Measurements from ENCODE around the gene MTOR. TPM values are rescaled to one million over a fixed set of nuclear protein-coding genes. Genes with fewer than 3 reads are reported as not detected.

The MTOR gene
- total RNA-seq, 6 experiments from 2014 or later, result 36.6 to 41.2 (median 38.2) TPM

- peaks cover 11% of the 10 kb centered on the region for H3K36me3 Mint-ChIP-seq (ENCODE audit: low read depth)
- no peak for TF ChIP-seq CTCF (IDR thresholded peaks at IDR 0.05)
These were observed 124.3 kb downstream of the MTOR start for GRCh38 chr1:11138029-11138428.

GRCh38 chr1:11134898-11135266, 127.5 kb downstream of the MTOR start:
- peaks cover 35% of the 10 kb centered on the region for H3K4me1 Mint-ChIP-seq (ENCODE audit: low read depth)
- peak overlapping the region; percentile 40 for H3K4me3 Mint-ChIP-seq
- no peaks in the 10 kb centered on the region; the same call in 1 of the 2 replicates for H3K27me3 Mint-ChIP-seq (ENCODE audit: insufficient read depth)
- peak overlapping the region; percentile 80 for H3K27ac Mint-ChIP-seq
- TF ChIP-seq CTCF (IDR thresholded peaks at IDR 0.05), result no peak
- no peaks in the 10 kb centered on the region for H3K9me3 Mint-ChIP-seq
- peak; percentile 59 for DNase-seq
- peaks cover 20% of the 10 kb centered on the region for H3K36me3 Mint-ChIP-seq (ENCODE audit: low read depth)

More at GRCh38 chr1:11138029-11138428, 124.3 kb downstream of the MTOR start:
- H3K27me3 Mint-ChIP-seq (ENCODE audit: insufficient read depth), result no peaks in the 10 kb centered on the region; the same call in none of the 2 replicates
- no peak overlapping the region for H3K4me3 Mint-ChIP-seq
- H3K9me3 Mint-ChIP-seq, result no peaks in the 10 kb centered on the region
- H3K27ac Mint-ChIP-seq, result no peak overlapping the region
- H3K4me1 Mint-ChIP-seq (ENCODE audit: low read depth), result peaks cover 35% of the 10 kb centered on the region
- DNase-seq, result no peak

- Mint-ChIP-seq H3K9me3 (no peaks in the 10 kb centered on the region), H3K4me3 (peak overlapping the region; percentile 40; the same call in 1 of the 2 replicates), H3K27me3 (ENCODE audit: insufficient read depth) (no peaks in the 10 kb centered on the region; the same call in 1 of the 2 replicates), H3K36me3 (ENCODE audit: low read depth) (peaks cover 25% of the 10 kb centered on the region), H3K4me1 (ENCODE audit: low read depth) (peaks cover 34% of the 10 kb centered on the region), H3K27ac (peak overlapping the region; percentile 80)
- DNase-seq, result peak; percentile 56
- no peak for TF ChIP-seq CTCF (IDR thresholded peaks at IDR 0.05)
These were observed 128.0 kb downstream of the MTOR start for GRCh38 chr1:11134251-11134897.

- no peaks in the 10 kb centered on the region for H3K9me3 Mint-ChIP-seq
- H3K36me3 Mint-ChIP-seq (ENCODE audit: low read depth), result peaks cover 19% of the 10 kb centered on the region
- peaks cover 2% of the 10 kb centered on the region; the same call in 1 of the 2 replicates for H3K27me3 Mint-ChIP-seq (ENCODE audit: insufficient read depth)
- peaks cover 22% of the 10 kb centered on the region for H3K4me1 Mint-ChIP-seq (ENCODE audit: low read depth)
- H3K27ac Mint-ChIP-seq, result no peak overlapping the region
- no peak for TF ChIP-seq CTCF (IDR thresholded peaks at IDR 0.05)
- DNase-seq, result no peak
- H3K4me3 Mint-ChIP-seq, result no peak overlapping the region
These were observed 129.6 kb downstream of the MTOR start for GRCh38 chr1:11132563-11133293.

- Mint-ChIP-seq H3K4me3 (no peak overlapping the region), H3K27me3 (ENCODE audit: insufficient read depth) (peaks cover 2% of the 10 kb centered on the region; the same call in 1 of the 2 replicates), H3K27ac (no peak overlapping the region), H3K36me3 (ENCODE audit: low read depth) (peaks cover 25% of the 10 kb centered on the region), H3K4me1 (ENCODE audit: low read depth) (peaks cover 22% of the 10 kb centered on the region), H3K9me3 (no peaks in the 10 kb centered on the region)
- no peak for DNase-seq
- TF ChIP-seq CTCF (IDR thresholded peaks at IDR 0.05), result no peak
These were observed 130.5 kb downstream of the MTOR start for GRCh38 chr1:11131816-11132215.

Measured in HFFc6 (cell line).